GM19193 (cell line): ENCODE data around the gene TAP1.
A peak's percentile ranks its signal among the peaks of the same experiment; 100 is the strongest.

ENCODE experiments used
- POLR2A ChIP-seq: IDR thresholded peaks from 4 replicates; pipeline ENCODE4 v1.6.1; 2011; ENCODE audit not compliant: insufficient read depth, insufficient read length; ENCODE audit errors: extremely low read depth

TAP1 gene

GRCh38 chr6:32867554-32868256 lies 14.2 kb upstream of the TAP1 start:
- no peak for TF ChIP-seq POLR2A

GRCh38 chr6:32867022-32867477 lies 13.5 kb upstream of the TAP1 start:
- no peak for TF ChIP-seq POLR2A

GRCh38 chr6:32865724-32866443 lies 12.4 kb upstream of the TAP1 start:
- TF ChIP-seq POLR2A = no peak

- no peak for TF ChIP-seq POLR2A
These were observed 9.2 kb upstream of the TAP1 start for GRCh38 chr6:32862725-32863124.

GRCh38 chr6:32860674-32861073 lies 7.2 kb upstream of the TAP1 start:
- TF ChIP-seq POLR2A = no peak

GRCh38 chr6:32858194-32858593 lies 4.7 kb upstream of the TAP1 start:
- TF ChIP-seq POLR2A = no peak

- TF ChIP-seq POLR2A = no peak
These were observed 3.8 kb upstream of the TAP1 start for GRCh38 chr6:32857156-32857891.

- no peak for TF ChIP-seq POLR2A
These were observed 2.1 kb upstream of the TAP1 start for GRCh38 chr6:32855467-32856174.

GRCh38 chr6:32854376-32855178 lies 1.1 kb upstream of the TAP1 start:
- TF ChIP-seq POLR2A = no peak

GRCh38 chr6:32852844-32853540 lies 512 bp downstream of the TAP1 start:
- TF ChIP-seq POLR2A = no peak

- TF ChIP-seq POLR2A = no peak
These were observed 1.3 kb downstream of the TAP1 start for GRCh38 chr6:32852018-32852843.

- TF ChIP-seq POLR2A = peak; percentile 5
These were observed 2.5 kb downstream of the TAP1 start for GRCh38 chr6:32851025-32851424.

- no peak for TF ChIP-seq POLR2A
These were observed 4.4 kb downstream of the TAP1 start for GRCh38 chr6:32849126-32849525.
